ENCODE data around the gene SOWAHC. TPM values are rescaled to one million over a fixed set of nuclear protein-coding genes. Genes with fewer than 3 reads are reported as not detected.

The SOWAHC gene
- total and polyA plus RNA-seq, 2 of the 13 experiments (the other 11 are each of a cell fraction or from before 2014, with no cell fraction given) = 21.2 to 22.5 TPM

DNA sequence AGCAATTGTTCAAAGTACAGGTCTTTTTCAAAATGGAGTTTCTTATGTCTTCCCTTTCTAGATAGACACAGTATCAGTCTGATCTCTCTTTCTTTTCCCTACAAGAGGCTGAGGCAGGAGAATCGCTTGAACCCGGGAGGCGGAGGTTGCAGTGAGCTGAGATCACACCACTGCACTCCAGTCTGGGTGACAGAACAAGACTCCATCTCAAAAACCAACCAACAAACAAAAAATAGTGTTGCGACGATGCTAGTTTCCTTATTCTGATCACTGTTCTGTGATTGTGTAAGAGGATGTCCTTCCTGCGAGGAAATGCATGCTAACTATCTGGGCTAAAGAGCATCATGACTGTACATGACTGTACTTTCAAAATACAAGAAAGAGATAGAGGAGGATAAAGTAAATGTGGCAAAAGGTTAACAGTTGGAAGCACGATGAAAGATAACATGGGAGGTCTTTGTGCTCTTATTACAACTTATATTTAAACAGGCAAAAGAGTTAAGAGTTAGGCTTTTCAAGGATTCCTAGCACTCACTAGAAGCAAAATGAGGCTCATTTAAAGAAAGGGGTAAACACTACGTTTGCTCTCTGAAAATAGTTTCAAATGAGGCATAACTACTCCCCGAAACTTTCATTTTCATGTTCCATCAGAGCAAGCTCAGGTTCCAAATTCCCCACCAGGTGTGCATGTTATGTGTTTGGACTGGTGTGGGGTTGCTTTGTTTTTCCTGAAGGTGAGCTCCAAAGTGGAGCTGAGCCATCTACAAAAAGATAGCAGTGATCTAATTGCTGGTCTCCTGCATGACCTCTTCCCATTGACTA lies 23.8 kb downstream of the SOWAHC start (continued):
- TF ChIP-seq ZNF124 (CRISPR knock-in tag; IDR thresholded peaks at IDR 0.05) (peak; percentile 61; the same call in 1 of the 2 replicates), ZNF331 (CRISPR knock-in tag; IDR thresholded peaks at IDR 0.05) (0 out of 2 replicates have a peak, but pooled peaks have one; percentile 18), SMAD1 (CRISPR knock-in tag; IDR thresholded peaks at IDR 0.05; ENCODE audit: borderline replicate concordance, low read depth) (no peak), PCBP1 (IDR thresholded peaks at IDR 0.05; ENCODE audit: borderline replicate concordance, low read depth, low read length) (no peak), ZFP90 (CRISPR knock-in tag; IDR thresholded peaks at IDR 0.05; ENCODE audit: borderline replicate concordance) (peak; percentile 29; the same call in 1 of the 2 replicates), ZNF207 (IDR thresholded peaks at IDR 0.05; ENCODE audit: borderline replicate concordance) (no peak), ZMYM3 (CRISPR knock-in tag; IDR thresholded peaks at IDR 0.05) (peak; percentile 50; the same call in 1 of the 2 replicates), HNF4A (CRISPR knock-in tag; IDR thresholded peaks at IDR 0.05) (peak; percentile 42; the same call in 1 of the 2 replicates), TAF15 (IDR thresholded peaks at IDR 0.05; ENCODE audit: low read depth, low read length, poor library complexity, severe bottlenecking) (no peak), LCORL (IDR thresholded peaks at IDR 0.05) (no peak), LCORL (CRISPR knock-in tag; IDR thresholded peaks at IDR 0.05) (peak; percentile 45), RNF2 (conservative IDR thresholded peaks at IDR 0.05; ENCODE audit: low read depth) (no peak), SIX1 (CRISPR knock-in tag; IDR thresholded peaks at IDR 0.05; ENCODE audit: borderline replicate concordance) (peak; percentile 58; the same call in 1 of the 2 replicates), SOX5 (CRISPR knock-in tag; IDR thresholded peaks at IDR 0.05; ENCODE audit: borderline replicate concordance) (peak; percentile 76; the same call in 1 of the 2 replicates), MAFF (IDR thresholded peaks at IDR 0.05; ENCODE audit: low read depth, low read length) (no peak), ZFP1 (CRISPR knock-in tag; IDR thresholded peaks at IDR 0.05) (no peak)
- TF ChIP-seq, protein P1, sequence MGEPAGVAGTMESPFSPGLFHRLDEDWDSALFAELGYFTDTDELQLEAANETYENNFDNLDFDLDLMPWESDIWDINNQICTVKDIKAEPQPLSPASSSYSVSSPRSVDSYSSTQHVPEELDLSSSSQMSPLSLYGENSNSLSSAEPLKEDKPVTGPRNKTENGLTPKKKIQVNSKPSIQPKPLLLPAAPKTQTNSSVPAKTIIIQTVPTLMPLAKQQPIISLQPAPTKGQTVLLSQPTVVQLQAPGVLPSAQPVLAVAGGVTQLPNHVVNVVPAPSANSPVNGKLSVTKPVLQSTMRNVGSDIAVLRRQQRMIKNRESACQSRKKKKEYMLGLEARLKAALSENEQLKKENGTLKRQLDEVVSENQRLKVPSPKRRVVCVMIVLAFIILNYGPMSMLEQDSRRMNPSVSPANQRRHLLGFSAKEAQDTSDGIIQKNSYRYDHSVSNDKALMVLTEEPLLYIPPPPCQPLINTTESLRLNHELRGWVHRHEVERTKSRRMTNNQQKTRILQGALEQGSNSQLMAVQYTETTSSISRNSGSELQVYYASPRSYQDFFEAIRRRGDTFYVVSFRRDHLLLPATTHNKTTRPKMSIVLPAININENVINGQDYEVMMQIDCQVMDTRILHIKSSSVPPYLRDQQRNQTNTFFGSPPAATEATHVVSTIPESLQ (CRISPR knock-in tag; conservative IDR thresholded peaks at IDR 0.05) = no peak; the same call in 1 of the 2 replicates
- TF ChIP-seq, protein P2, sequence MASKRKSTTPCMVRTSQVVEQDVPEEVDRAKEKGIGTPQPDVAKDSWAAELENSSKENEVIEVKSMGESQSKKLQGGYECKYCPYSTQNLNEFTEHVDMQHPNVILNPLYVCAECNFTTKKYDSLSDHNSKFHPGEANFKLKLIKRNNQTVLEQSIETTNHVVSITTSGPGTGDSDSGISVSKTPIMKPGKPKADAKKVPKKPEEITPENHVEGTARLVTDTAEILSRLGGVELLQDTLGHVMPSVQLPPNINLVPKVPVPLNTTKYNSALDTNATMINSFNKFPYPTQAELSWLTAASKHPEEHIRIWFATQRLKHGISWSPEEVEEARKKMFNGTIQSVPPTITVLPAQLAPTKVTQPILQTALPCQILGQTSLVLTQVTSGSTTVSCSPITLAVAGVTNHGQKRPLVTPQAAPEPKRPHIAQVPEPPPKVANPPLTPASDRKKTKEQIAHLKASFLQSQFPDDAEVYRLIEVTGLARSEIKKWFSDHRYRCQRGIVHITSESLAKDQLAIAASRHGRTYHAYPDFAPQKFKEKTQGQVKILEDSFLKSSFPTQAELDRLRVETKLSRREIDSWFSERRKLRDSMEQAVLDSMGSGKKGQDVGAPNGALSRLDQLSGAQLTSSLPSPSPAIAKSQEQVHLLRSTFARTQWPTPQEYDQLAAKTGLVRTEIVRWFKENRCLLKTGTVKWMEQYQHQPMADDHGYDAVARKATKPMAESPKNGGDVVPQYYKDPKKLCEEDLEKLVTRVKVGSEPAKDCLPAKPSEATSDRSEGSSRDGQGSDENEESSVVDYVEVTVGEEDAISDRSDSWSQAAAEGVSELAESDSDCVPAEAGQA (IDR thresholded peaks at IDR 0.05; ENCODE audit: low read depth) = no peak
- TF ChIP-seq, protein P2 (CRISPR knock-in tag; IDR thresholded peaks at IDR 0.05; ENCODE audit: borderline replicate concordance) = no peak
- TF ChIP-seq, protein P3, sequence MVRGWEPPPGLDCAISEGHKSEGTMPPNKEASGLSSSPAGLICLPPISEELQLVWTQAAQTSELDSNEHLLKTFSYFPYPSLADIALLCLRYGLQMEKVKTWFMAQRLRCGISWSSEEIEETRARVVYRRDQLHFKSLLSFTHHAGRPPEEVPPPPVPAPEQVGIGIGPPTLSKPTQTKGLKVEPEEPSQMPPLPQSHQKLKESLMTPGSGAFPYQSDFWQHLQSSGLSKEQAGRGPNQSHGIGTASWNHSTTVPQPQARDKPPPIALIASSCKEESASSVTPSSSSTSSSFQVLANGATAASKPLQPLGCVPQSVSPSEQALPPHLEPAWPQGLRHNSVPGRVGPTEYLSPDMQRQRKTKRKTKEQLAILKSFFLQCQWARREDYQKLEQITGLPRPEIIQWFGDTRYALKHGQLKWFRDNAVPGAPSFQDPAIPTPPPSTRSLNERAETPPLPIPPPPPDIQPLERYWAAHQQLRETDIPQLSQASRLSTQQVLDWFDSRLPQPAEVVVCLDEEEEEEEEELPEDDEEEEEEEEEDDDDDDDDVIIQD (CRISPR knock-in tag; IDR thresholded peaks at IDR 0.05; ENCODE audit: low read depth) = peak; percentile 84
